ENCODE results near the gene OR2K2. TPM values are rescaled to one million over a fixed set of nuclear protein-coding genes. Genes with fewer than 3 reads are reported as not detected.
"Not testable (repeated sequence)": the region's sequence is repeated elsewhere in the genome, so short reads cannot be mapped to it uniquely, and the experiment has no call there.

OR2K2 gene
- total and polyA plus RNA-seq, 8 donors, result not detected

DNA sequence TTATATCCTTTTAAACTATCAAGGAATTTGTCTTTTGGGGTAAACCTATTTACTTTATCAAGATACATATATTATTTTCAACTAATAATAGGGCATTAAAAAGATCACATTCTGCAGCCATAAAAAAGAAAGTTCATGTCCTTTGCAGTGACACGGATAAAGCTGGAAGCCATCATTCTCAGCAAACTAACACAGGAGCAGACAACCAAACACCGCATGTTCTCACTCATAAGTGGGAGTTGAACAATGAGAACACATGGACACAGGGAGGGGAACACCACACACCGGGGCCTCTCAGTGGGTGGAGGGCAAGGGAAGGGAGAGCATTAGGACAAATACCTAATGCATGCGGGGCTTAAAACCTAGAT, 30.4 kb downstream of the OR2K2 start:
- H3K4me1 ChIP-seq, result peaks cover 0 to 14% (median 6%) of the 10 kb centered on the region in 4 donors
- peak overlapping the region in 2 of 4 donors; percentile 2 to 19 for H3K4me3 ChIP-seq
- H3K9me3 ChIP-seq, H3K27me3 ChIP-seq, DNase-seq, H3K36me3 ChIP-seq: not testable (repeated sequence)
- WGBS, 5 donors, result 34 to 48% (median 37%) methylated on average over 4 of the region's 4 CpGs
- TF ChIP-seq, protein P1, sequence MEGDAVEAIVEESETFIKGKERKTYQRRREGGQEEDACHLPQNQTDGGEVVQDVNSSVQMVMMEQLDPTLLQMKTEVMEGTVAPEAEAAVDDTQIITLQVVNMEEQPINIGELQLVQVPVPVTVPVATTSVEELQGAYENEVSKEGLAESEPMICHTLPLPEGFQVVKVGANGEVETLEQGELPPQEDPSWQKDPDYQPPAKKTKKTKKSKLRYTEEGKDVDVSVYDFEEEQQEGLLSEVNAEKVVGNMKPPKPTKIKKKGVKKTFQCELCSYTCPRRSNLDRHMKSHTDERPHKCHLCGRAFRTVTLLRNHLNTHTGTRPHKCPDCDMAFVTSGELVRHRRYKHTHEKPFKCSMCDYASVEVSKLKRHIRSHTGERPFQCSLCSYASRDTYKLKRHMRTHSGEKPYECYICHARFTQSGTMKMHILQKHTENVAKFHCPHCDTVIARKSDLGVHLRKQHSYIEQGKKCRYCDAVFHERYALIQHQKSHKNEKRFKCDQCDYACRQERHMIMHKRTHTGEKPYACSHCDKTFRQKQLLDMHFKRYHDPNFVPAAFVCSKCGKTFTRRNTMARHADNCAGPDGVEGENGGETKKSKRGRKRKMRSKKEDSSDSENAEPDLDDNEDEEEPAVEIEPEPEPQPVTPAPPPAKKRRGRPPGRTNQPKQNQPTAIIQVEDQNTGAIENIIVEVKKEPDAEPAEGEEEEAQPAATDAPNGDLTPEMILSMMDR (IDR thresholded peaks at IDR 0.05), result peak in 1 of 7 experiments; percentile 12
- intact Hi-C loops (cut with DNase I; ENCODE audit: low total_unique reads), result loop anchor here (5.0 kb wide), 1 partner anchor 657 kb away; no protein-coding TSS in a partner anchor
- peak overlapping the region in 3 of 5 donors; percentile 15 to 47 (median 47) for H3K27ac ChIP-seq

DNA sequence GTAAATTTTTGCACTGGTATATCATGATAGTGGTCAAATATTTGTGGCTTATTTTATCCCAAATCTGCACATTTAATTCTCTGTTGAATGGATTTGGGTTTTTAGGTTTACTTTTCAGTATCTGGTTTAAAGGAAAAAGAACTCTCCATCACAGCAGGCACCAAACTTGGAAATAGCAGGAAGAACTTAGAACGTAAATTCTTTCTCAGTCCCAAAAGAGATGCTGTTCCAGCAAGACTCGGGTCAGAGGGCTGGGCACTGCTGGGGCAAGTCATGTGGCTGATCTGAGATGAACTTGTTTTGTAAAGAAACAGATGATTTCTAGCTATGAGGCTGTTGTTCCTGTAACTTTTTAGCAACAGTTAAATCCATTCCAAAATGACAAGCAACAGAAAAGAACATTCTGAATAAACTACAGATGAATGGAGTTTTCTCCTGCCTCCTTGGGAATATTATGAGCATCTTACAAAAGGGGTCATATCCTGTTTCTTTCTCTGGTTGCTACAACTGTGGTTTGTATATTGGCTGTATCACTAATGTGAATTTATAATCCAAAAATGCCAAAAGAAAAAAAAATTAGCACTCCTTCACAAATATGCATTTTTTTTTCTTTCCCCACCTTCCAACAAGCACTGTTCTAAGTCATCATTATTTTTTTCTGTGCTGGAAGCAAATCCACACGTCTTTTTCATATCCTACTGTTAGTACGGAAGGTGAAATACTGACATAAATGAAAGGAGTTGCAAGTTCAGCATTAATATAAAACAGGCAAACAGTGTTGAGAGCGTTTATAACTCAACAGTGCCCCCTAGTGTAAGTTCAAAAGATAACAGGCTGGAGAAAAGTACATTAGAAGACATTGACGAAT, 31.1 kb downstream of the OR2K2 start:
- intact Hi-C loops (cut with DNase I; ENCODE audit: low total_unique reads), result loop anchor here (5.0 kb wide), 1 partner anchor 657 kb away; no protein-coding TSS in a partner anchor
- Histone ChIP-seq H3K4me3 (peak overlapping the region in 2 of 4 donors; percentile 2 to 19), H3K27ac (peak overlapping the region in 3 of 5 donors; percentile 15 to 47 (median 47)), H3K36me3 (no peaks in the 10 kb centered on the region), H3K4me1 (peaks cover 0 to 14% (median 6%) of the 10 kb centered on the region in 4 donors), H3K9me3 (no peaks in the 10 kb centered on the region), H3K27me3 (no peaks in the 10 kb centered on the region)
- TF ChIP-seq POLR2AphosphoS5 (IDR thresholded peaks at IDR 0.05) (peak in 1 of 3 donors; percentile 21), EP300 (IDR thresholded peaks at IDR 0.05) (no peak), POLR2A (IDR thresholded peaks at IDR 0.05) (no peak)
- TF ChIP-seq, protein P1 (IDR thresholded peaks at IDR 0.05), result peak in 5 of 7 experiments; percentile 62 to 87 (median 82)
- 8 to 20% (median 13%) methylated on average over 6 of the region's 6 CpGs for WGBS, 5 donors
- DNase-seq, result peak in 1 of 2 donors; percentile 85

DNA sequence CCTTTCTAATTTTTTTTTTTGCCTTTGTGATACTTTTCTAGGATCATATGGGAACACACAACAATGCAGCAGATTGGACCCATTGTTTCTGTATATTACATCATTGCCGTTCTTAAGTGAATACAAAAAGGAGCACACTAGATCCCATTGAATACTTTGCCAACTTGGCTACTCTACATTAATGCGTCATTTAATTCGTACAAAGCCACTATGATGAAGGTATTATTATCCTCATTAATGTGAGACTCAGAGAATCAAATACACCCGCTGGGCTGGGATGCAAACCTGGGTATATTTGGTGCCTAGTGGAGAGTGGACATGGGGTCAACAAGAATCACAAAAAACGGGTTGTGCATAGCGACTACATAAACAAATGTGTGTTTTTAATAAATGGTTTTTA, 31.9 kb downstream of the OR2K2 start:
- no peaks in the 10 kb centered on the region for H3K27me3 ChIP-seq
- H3K4me1 ChIP-seq, result peaks cover 0 to 14% (median 6%) of the 10 kb centered on the region in 4 donors
- WGBS, 5 donors, result 67 to 77% (median 74%) methylated on average over 6 of the region's 6 CpGs
- no peak for DNase-seq
- peak overlapping the region in 1 of 5 donors; percentile 47 for H3K27ac ChIP-seq
- intact Hi-C loops (cut with DNase I; ENCODE audit: low total_unique reads), result loop anchor here (5.0 kb wide), 1 partner anchor 656 kb away; no protein-coding TSS in a partner anchor
- TF ChIP-seq EP300 (IDR thresholded peaks at IDR 0.05) (no peak), POLR2AphosphoS5 (IDR thresholded peaks at IDR 0.05) (no peak), POLR2A (IDR thresholded peaks at IDR 0.05) (no peak)
- TF ChIP-seq, protein P1 (IDR thresholded peaks at IDR 0.05), result no peak
- no peaks in the 10 kb centered on the region for H3K36me3 ChIP-seq
- no peaks in the 10 kb centered on the region for H3K9me3 ChIP-seq
- H3K4me3 ChIP-seq, result no peak overlapping the region

DNA sequence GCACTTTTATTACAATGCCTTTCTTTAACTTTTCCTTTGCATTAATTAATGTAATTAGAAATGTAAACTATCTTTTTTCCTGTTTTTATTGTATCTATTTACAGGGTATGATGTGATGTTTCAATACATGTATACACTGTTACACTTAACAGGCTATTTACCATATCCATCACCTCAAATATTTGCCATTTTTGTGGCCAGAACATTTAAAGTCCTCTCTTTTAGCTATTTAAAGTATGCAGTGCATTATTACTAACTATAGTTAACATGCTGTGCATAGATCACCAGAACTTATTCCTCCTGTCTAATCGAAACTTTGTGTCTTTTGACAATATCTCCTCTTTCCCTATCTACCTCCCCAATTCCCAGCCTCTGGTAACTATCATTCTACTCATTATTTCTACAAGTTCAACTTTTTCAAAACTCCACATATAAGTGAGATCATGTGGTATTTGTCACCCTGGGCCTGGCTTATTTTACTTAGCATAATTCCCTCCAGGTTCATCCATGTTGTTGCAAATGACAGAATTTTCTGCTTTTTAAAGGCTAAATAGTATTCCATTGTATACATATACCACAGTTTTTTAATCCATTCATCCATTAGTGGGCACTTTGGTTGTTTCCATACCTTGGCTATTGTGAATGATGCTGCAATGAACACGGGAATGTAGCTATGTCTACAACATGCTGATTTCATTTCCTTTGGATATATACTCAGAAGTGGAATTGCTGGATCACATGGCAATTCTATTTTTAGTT, 32.8 kb downstream of the OR2K2 start:
- DNase-seq, result no peak
- Histone ChIP-seq H3K27ac (no peak overlapping the region), H3K4me3 (no peak overlapping the region), H3K4me1 (peaks cover 0 to 14% (median 6%) of the 10 kb centered on the region in 4 donors), H3K36me3 (no peaks in the 10 kb centered on the region), H3K9me3 (no peaks in the 10 kb centered on the region), H3K27me3 (no peaks in the 10 kb centered on the region)
- 87 to 93% (median 90%) methylated on average over 2 of the region's 2 CpGs for WGBS, 5 donors
- intact Hi-C loops (cut with DNase I; ENCODE audit: low total_unique reads), result loop anchor here (5.0 kb wide), 1 partner anchor 655 kb away; no protein-coding TSS in a partner anchor
- TF ChIP-seq POLR2A (IDR thresholded peaks at IDR 0.05), result no peak
- TF ChIP-seq POLR2AphosphoS5 (IDR thresholded peaks at IDR 0.05), result no peak
- TF ChIP-seq, protein P1 (IDR thresholded peaks at IDR 0.05), result no peak
- TF ChIP-seq EP300 (IDR thresholded peaks at IDR 0.05), result no peak
